ENCODE data around the gene GNAQ. TPM values are rescaled to one million over a fixed set of nuclear protein-coding genes. Genes with fewer than 3 reads are reported as not detected.

GNAQ gene
- polyA plus RNA-seq, 3 donors, result 8.3 to 51.0 (median 9.6) TPM

GRCh38 chr9:77896938-77897667, 134.5 kb downstream of the GNAQ start:
- no peak overlapping the region for H3K4me3 Mint-ChIP-seq
- Histone ChIP-seq H3K79me2 (ENCODE audit: insufficient read depth, low read length) (peaks cover 90% of the 10 kb centered on the region), H3K9ac (ENCODE audit: insufficient read depth, low read length, poor library complexity, severe bottlenecking) (no peak overlapping the region), H4K20me1 (ENCODE audit: insufficient read depth, low read length) (peaks cover 84% of the 10 kb centered on the region), H3K4me1 (ENCODE audit: control insufficient read depth in 1 of 2, insufficient read depth in 2 of 2, low read length in 2 of 2) (peaks cover 0 to 3% of the 10 kb centered on the region in 2 donors), H2AFZ (ENCODE audit: insufficient read depth, low read depth, low read length, poor library complexity, severe bottlenecking) (no peak overlapping the region), H3K27ac (ENCODE audit: low read depth in 1 of 2, low read length in 2 of 2) (peak overlapping the region in 1 of 2 donors; percentile 46), H3K9me3 (replicated peaks in 1 of 2; ENCODE audit: control insufficient read depth in 1 of 2, insufficient read depth in 1 of 2, low read length in 2 of 2) (no peaks in the 10 kb centered on the region), H3K36me3 (replicated peaks in 1 of 2; ENCODE audit: control insufficient read depth in 1 of 2, insufficient read depth in 2 of 2, low read length in 2 of 2) (peaks cover 11 to 49% of the 10 kb centered on the region in 2 donors), H3K4me3 (replicated peaks in 1 of 3; ENCODE audit: low read depth in 2 of 3, low read length in 3 of 3) (no peak overlapping the region), H3K4me2 (replicated peaks; ENCODE audit: extremely low read depth, low read length, poor library complexity, severe bottlenecking) (no peak overlapping the region), H3K27me3 (ENCODE audit: control insufficient read depth in 2 of 2, insufficient read depth in 2 of 2, low read length in 2 of 2) (no peaks in the 10 kb centered on the region)
- intact Hi-C loops (cut with micrococcal nuclease), result no loop called here
- H3K27me3 Mint-ChIP-seq (ENCODE audit: low read depth in 3 of 3), result no peaks in the 10 kb centered on the region
- peaks cover 26 to 41% of the 10 kb centered on the region in 2 donors for H3K36me3 Mint-ChIP-seq
- H3K9me3 Mint-ChIP-seq, result peaks cover 0 to 2% (median 0%) of the 10 kb centered on the region in 7 donors
- WGBS (ENCODE audit: insufficient coverage), result 89% methylated on average over 8 of the region's 8 CpGs
- DNase-seq, result no peak
- peaks cover 26% of the 10 kb centered on the region for H3K4me1 Mint-ChIP-seq
- H3K27ac Mint-ChIP-seq, result peak overlapping the region in 3 of 7 donors; percentile 23 to 76 (median 58)
- TF ChIP-seq CTCF (IDR thresholded peaks at IDR 0.05), result no peak

- Mint-ChIP-seq H3K9me3 (peaks cover 0 to 2% (median 0%) of the 10 kb centered on the region in 7 donors), H3K27me3 (ENCODE audit: low read depth in 3 of 3) (no peaks in the 10 kb centered on the region), H3K36me3 (peaks cover 23 to 40% of the 10 kb centered on the region in 2 donors), H3K4me3 (no peak overlapping the region), H3K27ac (peak overlapping the region in 2 of 7 donors; percentile 3 to 58), H3K4me1 (peaks cover 32% of the 10 kb centered on the region)
- Histone ChIP-seq H4K20me1 (ENCODE audit: insufficient read depth, low read length) (peaks cover 84% of the 10 kb centered on the region), H3K9ac (ENCODE audit: insufficient read depth, low read length, poor library complexity, severe bottlenecking) (no peak overlapping the region), H2AFZ (ENCODE audit: insufficient read depth, low read depth, low read length, poor library complexity, severe bottlenecking) (no peak overlapping the region), H3K36me3 (replicated peaks in 1 of 2; ENCODE audit: control insufficient read depth in 1 of 2, insufficient read depth in 2 of 2, low read length in 2 of 2) (peaks cover 11 to 42% of the 10 kb centered on the region in 2 donors), H3K4me3 (replicated peaks in 1 of 3; ENCODE audit: low read depth in 2 of 3, low read length in 3 of 3) (no peak overlapping the region), H3K79me2 (ENCODE audit: insufficient read depth, low read length) (peaks cover 88% of the 10 kb centered on the region), H3K9me3 (replicated peaks in 1 of 2; ENCODE audit: control insufficient read depth in 1 of 2, insufficient read depth in 1 of 2, low read length in 2 of 2) (no peaks in the 10 kb centered on the region), H3K4me2 (replicated peaks; ENCODE audit: extremely low read depth, low read length, poor library complexity, severe bottlenecking) (no peak overlapping the region), H3K4me1 (ENCODE audit: control insufficient read depth in 1 of 2, insufficient read depth in 2 of 2, low read length in 2 of 2) (peaks cover 0 to 10% of the 10 kb centered on the region in 2 donors), H3K27ac (ENCODE audit: low read depth in 1 of 2, low read length in 2 of 2) (peak overlapping the region in 1 of 2 donors; percentile 12), H3K27me3 (ENCODE audit: control insufficient read depth in 2 of 2, insufficient read depth in 2 of 2, low read length in 2 of 2) (no peaks in the 10 kb centered on the region)
- DNase-seq, result peak in 2 of 3 donors; percentile 3 to 9
- intact Hi-C loops (cut with micrococcal nuclease), result no loop called here
- no peak for TF ChIP-seq CTCF (IDR thresholded peaks at IDR 0.05)
- 50% methylated on average over 1 of the region's 2 CpGs for WGBS (ENCODE audit: insufficient coverage)
These were observed 135.2 kb downstream of the GNAQ start for GRCh38 chr9:77896269-77896937.

Measured in CD14-positive monocyte (primary cell).